ENCODE data around the gene TNNT2. TPM values are rescaled to one million over a fixed set of nuclear protein-coding genes. Genes with fewer than 3 reads are reported as not detected.

Gene TNNT2
- total and polyA plus RNA-seq, 2 donors from 2014 or later, result 2.1 to 117 TPM

DNA sequence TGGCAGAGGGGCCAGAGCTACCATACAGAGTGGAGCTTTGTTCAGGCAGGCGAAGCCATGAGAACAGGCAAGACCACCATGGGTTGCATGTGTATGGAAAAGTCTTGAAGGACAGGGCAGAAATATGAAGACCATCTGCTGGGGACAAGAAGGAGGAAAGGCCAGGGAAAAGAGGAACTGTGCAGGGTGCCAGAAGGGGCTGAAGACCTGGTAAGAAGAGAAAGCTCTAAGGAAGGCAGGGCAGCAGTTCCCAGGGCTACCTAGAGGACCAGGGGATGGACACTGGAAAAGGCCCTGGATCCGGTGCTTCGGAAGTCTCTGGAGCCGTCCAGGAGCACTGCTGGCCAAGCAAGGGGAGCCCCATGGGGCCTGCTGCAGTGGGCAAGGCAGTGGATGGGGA is 50.8 kb downstream of the TNNT2 start:
- no peak for DNase-seq
- intact Hi-C loops (cut with DNase I), result no loop called here

DNA sequence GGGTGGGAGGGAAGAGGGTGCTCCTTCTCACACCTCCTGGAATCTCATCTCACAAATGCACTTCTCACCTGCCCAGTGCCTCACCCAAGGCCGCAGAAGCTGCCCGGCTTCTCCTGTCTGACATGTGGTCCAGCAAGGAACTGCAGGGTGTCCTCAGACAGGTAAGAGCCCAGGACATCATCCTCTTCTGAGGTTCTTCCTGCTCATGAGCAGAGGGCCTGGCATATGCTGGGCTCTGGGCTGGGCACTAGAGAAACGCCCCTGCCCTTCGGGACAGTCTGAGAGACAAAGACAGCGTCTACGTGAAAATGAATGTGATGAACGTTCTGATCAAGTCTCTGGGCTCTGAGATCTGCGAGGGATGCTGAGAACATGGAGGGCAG is 51.8 kb downstream of the TNNT2 start:
- intact Hi-C loops (cut with DNase I), result no loop called here
- no peak overlapping the region for H3K27ac ChIP-seq (ENCODE audit: low read depth in 2 of 2, low read length in 2 of 2)
- H3K9ac ChIP-seq (ENCODE audit: low read length in 3 of 3), result no peak overlapping the region
- H3K4me3 ChIP-seq (ENCODE audit: low read length in 3 of 3), result no peak overlapping the region
- FAIRE-seq (no peak), DNase-seq (no peak)
- no peaks in the 10 kb centered on the region for H3K4me1 ChIP-seq (ENCODE audit: control insufficient read depth in 2 of 3, insufficient read depth in 2 of 3, low read depth in 1 of 3, low read length in 3 of 3)
- H3K27me3 ChIP-seq (ENCODE audit: control insufficient read depth, insufficient read depth, low read length), result no peaks in the 10 kb centered on the region
- H3K36me3 ChIP-seq (ENCODE audit: control insufficient read depth in 2 of 3, insufficient read depth in 3 of 3, low read length in 3 of 3), result no peaks in the 10 kb centered on the region
- H3K9me3 ChIP-seq (ENCODE audit: control insufficient read depth in 2 of 3, insufficient read depth in 1 of 3, low read length in 3 of 3), result no peaks in the 10 kb centered on the region
- no peak for TF ChIP-seq CTCF (IDR thresholded peaks at IDR 0.05; ENCODE audit: borderline replicate concordance, extremely low read depth, insufficient read depth)

More for the DNA sequence above, 50.8 kb downstream of the TNNT2 start:
- H3K27me3 ChIP-seq (ENCODE audit: control insufficient read depth, insufficient read depth, low read length), result no peaks in the 10 kb centered on the region
- no peak overlapping the region for H3K27ac ChIP-seq (ENCODE audit: low read depth in 2 of 2, low read length in 2 of 2)
- H3K9ac ChIP-seq (ENCODE audit: low read length in 3 of 3), result no peak overlapping the region
- FAIRE-seq, result no peak
- TF ChIP-seq CTCF (IDR thresholded peaks at IDR 0.05; ENCODE audit: borderline replicate concordance, extremely low read depth, insufficient read depth), result no peak
- no peaks in the 10 kb centered on the region for H3K36me3 ChIP-seq (ENCODE audit: control insufficient read depth in 2 of 3, insufficient read depth in 3 of 3, low read length in 3 of 3)
- H3K4me1 ChIP-seq (ENCODE audit: control insufficient read depth in 2 of 3, insufficient read depth in 2 of 3, low read depth in 1 of 3, low read length in 3 of 3), result no peaks in the 10 kb centered on the region
- H3K9me3 ChIP-seq (ENCODE audit: control insufficient read depth in 2 of 3, insufficient read depth in 1 of 3, low read length in 3 of 3), result no peaks in the 10 kb centered on the region
- no peak overlapping the region for H3K4me3 ChIP-seq (ENCODE audit: low read length in 3 of 3)

DNA sequence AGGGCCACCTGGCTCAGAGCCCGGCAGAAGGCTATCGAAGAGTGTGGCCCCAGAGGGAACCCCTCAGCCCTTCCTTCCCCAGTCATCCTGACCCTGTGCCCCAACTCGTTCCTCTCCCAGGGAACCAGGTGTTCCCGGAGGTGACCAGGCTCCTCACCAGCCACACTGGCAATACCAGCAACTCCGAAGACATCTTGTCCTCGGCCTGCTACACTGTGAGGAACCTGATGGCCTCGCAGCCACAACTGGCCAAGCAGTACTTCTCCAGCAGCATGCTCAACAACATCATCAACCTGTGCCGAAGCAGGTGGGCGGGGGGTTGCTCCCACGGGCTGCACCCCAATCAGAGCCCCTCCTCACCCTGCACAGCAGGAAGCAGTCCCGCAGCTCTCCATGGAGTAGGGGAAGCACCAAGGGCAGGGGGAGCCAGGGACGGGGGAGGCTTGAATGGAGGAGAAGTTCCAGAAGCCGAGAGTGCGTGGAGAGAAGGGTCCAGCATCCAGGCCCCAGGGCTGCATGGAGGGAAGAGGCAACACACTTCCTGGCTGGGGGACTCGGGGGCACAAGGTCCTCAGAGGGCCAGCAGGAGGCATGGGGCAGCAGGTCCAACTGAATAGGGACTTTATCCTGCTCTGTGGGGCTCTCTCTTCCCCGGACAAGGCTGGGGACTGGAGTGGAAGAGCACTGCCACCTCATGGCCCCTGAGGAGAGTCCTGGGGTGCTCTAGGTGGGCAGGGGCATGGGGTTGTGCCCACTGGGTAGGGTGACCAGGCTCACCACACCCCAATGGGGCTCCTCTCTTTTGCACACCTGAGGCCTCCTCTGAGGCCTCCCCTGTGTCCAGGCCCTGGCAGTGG is 52.4 kb downstream of the TNNT2 start:
- H3K4me3 ChIP-seq (ENCODE audit: low read length in 3 of 3), result no peak overlapping the region
- H3K4me1 ChIP-seq (ENCODE audit: control insufficient read depth in 2 of 3, insufficient read depth in 2 of 3, low read depth in 1 of 3, low read length in 3 of 3), result no peaks in the 10 kb centered on the region
- no peaks in the 10 kb centered on the region for H3K9me3 ChIP-seq (ENCODE audit: control insufficient read depth in 2 of 3, insufficient read depth in 1 of 3, low read length in 3 of 3)
- no peak for TF ChIP-seq CTCF (IDR thresholded peaks at IDR 0.05; ENCODE audit: borderline replicate concordance, extremely low read depth, insufficient read depth)
- DNase-seq (no peak), FAIRE-seq (no peak)
- H3K9ac ChIP-seq (ENCODE audit: low read length in 3 of 3), result no peak overlapping the region
- no peaks in the 10 kb centered on the region for H3K27me3 ChIP-seq (ENCODE audit: control insufficient read depth, insufficient read depth, low read length)
- H3K27ac ChIP-seq (ENCODE audit: low read depth in 2 of 2, low read length in 2 of 2), result no peak overlapping the region
- intact Hi-C loops (cut with DNase I), result no loop called here
- no peaks in the 10 kb centered on the region for H3K36me3 ChIP-seq (ENCODE audit: control insufficient read depth in 2 of 3, insufficient read depth in 3 of 3, low read length in 3 of 3)

All from kidney (tissue), 14 donors.